CD4-positive, alpha-beta T cell treated with Interleukin-21 for 1 hour (primary cell): Measurements from ENCODE around the gene STK10.

Experiments
- DNase-seq: peaks from one replicate; pipeline ENCODE4 v3.0.0-alpha.2; 2020

STK10 gene

GRCh38 chr5:172141949-172142319 lies 46.1 kb downstream of the STK10 start:
- DNase-seq: no peak

GRCh38 chr5:172140866-172141265 lies 47.2 kb downstream of the STK10 start:
- no peak for DNase-seq

- no peak for DNase-seq
These were observed 47.9 kb downstream of the STK10 start for GRCh38 chr5:172140120-172140519.

GRCh38 chr5:172137046-172137445 lies 51.0 kb downstream of the STK10 start:
- DNase-seq: no peak

- DNase-seq: peak; percentile 40
These were observed 54.5 kb downstream of the STK10 start for GRCh38 chr5:172133359-172134029.

GRCh38 chr5:172131690-172132089 lies 56.3 kb downstream of the STK10 start:
- no peak for DNase-seq

GRCh38 chr5:172129256-172129910 lies 58.6 kb downstream of the STK10 start:
- no peak for DNase-seq

- DNase-seq: no peak
These were observed 60.4 kb downstream of the STK10 start for GRCh38 chr5:172127581-172127980.

- DNase-seq: no peak
These were observed 64.7 kb downstream of the STK10 start for GRCh38 chr5:172123269-172123692.

GRCh38 chr5:172119921-172120688 lies 67.9 kb downstream of the STK10 start:
- DNase-seq: no peak

GRCh38 chr5:172118891-172119290 lies 69.1 kb downstream of the STK10 start:
- no peak for DNase-seq

GRCh38 chr5:172117977-172118701 lies 69.9 kb downstream of the STK10 start:
- no peak for DNase-seq

- peak; percentile 64 for DNase-seq
These were observed 72.5 kb downstream of the STK10 start for GRCh38 chr5:172115541-172115982.

GRCh38 chr5:172114875-172115422 lies 73.1 kb downstream of the STK10 start:
- peak; percentile 87 for DNase-seq

GRCh38 chr5:172113036-172113435 lies 75.0 kb downstream of the STK10 start:
- DNase-seq: peak; percentile 84

GRCh38 chr5:172111852-172112225 lies 76.2 kb downstream of the STK10 start:
- DNase-seq: no peak

GRCh38 chr5:172110921-172111851 lies 76.8 kb downstream of the STK10 start:
- peak; percentile 75 for DNase-seq

- no peak for DNase-seq
These were observed 77.7 kb downstream of the STK10 start for GRCh38 chr5:172110260-172110815.

- DNase-seq: no peak
These were observed 78.3 kb downstream of the STK10 start for GRCh38 chr5:172109749-172110148.

- DNase-seq: no peak
These were observed 80.5 kb downstream of the STK10 start for GRCh38 chr5:172107571-172107970.
